ENCODE data around the gene ADGRF5. TPM values are rescaled to one million over a fixed set of nuclear protein-coding genes. Genes with fewer than 3 reads are reported as not detected.
"Not testable (repeated sequence)": the region's sequence is repeated elsewhere in the genome, so short reads cannot be mapped to it uniquely, and the experiment has no call there.

The ADGRF5 gene
- total and polyA plus RNA-seq, 10 donors, result 5.2 to 129 (median 82.3) TPM

DNA sequence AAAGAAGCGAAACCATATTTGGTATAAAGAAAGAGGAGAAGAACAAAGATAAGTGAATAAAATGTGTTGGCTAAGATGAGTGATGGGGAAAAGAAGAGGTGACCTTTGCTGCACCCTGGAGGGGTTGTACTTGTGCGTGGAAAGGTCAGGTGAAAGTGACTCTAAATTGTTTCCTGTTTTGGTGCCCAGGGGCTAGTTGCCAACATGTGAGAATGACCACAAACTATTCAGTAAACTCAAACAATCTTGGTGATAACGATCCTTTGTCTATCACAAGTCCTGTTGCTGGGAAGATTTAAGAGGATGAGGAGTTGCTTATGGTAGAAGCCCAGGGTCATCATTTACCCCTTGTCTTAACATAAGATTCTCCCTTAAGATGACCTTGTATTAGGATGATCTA, 57.9 kb downstream of the ADGRF5 start:
- no peak overlapping the region for H3K27ac ChIP-seq
- TF ChIP-seq POLR2A (IDR thresholded peaks at IDR 0.05) (no peak), POLR2AphosphoS5 (IDR thresholded peaks at IDR 0.05) (no peak)
- TF ChIP-seq, protein P1, sequence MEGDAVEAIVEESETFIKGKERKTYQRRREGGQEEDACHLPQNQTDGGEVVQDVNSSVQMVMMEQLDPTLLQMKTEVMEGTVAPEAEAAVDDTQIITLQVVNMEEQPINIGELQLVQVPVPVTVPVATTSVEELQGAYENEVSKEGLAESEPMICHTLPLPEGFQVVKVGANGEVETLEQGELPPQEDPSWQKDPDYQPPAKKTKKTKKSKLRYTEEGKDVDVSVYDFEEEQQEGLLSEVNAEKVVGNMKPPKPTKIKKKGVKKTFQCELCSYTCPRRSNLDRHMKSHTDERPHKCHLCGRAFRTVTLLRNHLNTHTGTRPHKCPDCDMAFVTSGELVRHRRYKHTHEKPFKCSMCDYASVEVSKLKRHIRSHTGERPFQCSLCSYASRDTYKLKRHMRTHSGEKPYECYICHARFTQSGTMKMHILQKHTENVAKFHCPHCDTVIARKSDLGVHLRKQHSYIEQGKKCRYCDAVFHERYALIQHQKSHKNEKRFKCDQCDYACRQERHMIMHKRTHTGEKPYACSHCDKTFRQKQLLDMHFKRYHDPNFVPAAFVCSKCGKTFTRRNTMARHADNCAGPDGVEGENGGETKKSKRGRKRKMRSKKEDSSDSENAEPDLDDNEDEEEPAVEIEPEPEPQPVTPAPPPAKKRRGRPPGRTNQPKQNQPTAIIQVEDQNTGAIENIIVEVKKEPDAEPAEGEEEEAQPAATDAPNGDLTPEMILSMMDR (IDR thresholded peaks at IDR 0.05 in 8 of 11, conservative IDR thresholded peaks at IDR 0.05 in 3 of 11), result no peak
- 69 to 83% (median 78%) methylated on average over 3 of the region's 3 CpGs for WGBS, 5 donors
- H3K27me3 ChIP-seq (replicated peaks in 1 of 7), result no peaks in the 10 kb centered on the region
- no peaks in the 10 kb centered on the region for H3K9me3 ChIP-seq
- H3K4me3 ChIP-seq, result no peak overlapping the region
- intact Hi-C loops (cut with DNase I; ENCODE audit: low total_unique reads), result no loop called here
- DNase-seq, result no peak
- peaks cover 0 to 80% (median 0%) of the 10 kb centered on the region in 6 donors for H3K36me3 ChIP-seq
- no peaks in the 10 kb centered on the region for H3K4me1 ChIP-seq

DNA sequence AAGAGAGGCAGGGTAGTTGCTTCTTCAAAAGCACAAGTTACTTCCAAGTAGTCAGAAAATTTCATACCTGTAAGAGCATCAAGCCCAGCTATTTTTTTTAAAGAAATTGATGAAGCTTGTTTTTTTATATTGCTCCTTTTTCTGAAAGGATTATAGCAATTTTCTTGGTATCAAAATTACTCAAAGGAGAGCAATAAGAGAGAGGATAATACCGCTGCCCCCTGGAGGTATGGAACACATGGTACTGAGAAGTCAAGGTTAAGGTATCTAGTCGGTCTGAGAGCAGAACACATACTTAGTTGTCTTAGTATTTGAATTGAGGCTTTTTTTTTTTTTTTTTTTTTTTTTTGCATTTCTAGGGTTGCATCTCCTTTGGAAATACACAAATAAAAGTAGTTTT, 59.4 kb downstream of the ADGRF5 start:
- intact Hi-C loops (cut with DNase I; ENCODE audit: low total_unique reads), result no loop called here
- WGBS, 5 donors, result 50 to 78% (median 75%) methylated on average over 2 of the region's 2 CpGs
- Histone ChIP-seq H3K4me1 (no peaks in the 10 kb centered on the region), H3K36me3 (peaks cover 0 to 77% (median 0%) of the 10 kb centered on the region in 6 donors), H3K27me3 (replicated peaks in 1 of 7) (no peaks in the 10 kb centered on the region), H3K9me3 (no peaks in the 10 kb centered on the region), H3K4me3 (no peak overlapping the region), H3K27ac (no peak overlapping the region)
- no peak for DNase-seq
- TF ChIP-seq, protein P1 (IDR thresholded peaks at IDR 0.05 in 8 of 11, conservative IDR thresholded peaks at IDR 0.05 in 3 of 11), result no peak
- no peak for TF ChIP-seq POLR2A (IDR thresholded peaks at IDR 0.05)
- no peak for TF ChIP-seq POLR2AphosphoS5 (IDR thresholded peaks at IDR 0.05)

DNA sequence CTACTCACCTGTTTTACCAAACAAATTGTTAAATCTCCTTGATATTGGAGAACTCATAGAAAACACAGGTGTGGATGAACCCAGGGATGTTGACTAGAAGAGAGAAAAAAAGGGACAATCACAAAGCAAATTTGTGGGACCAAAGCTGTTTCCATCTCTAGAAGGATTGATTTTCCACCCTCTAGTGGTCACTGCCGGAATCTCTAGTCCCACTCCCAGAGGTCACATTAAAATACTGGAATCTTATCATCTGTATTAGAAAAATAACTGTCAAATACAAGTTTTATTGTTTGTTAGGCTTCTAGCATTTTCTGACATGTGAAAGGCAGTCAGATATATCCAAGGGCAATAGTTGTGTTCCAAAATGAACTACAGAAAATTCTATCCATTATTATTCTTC, 65.8 kb downstream of the ADGRF5 start:
- H3K4me3 ChIP-seq; H3K4me1 ChIP-seq; DNase-seq; H3K27me3 ChIP-seq (replicated peaks in 1 of 7); intact Hi-C loops (cut with DNase I; ENCODE audit: low total_unique reads); H3K9me3 ChIP-seq; H3K27ac ChIP-seq: not testable (repeated sequence)
- H3K36me3 ChIP-seq, result peaks cover 0 to 36% (median 0%) of the 10 kb centered on the region in 6 donors
- TF ChIP-seq, protein P1 (IDR thresholded peaks at IDR 0.05 in 8 of 11, conservative IDR thresholded peaks at IDR 0.05 in 3 of 11), result peak in 9 of 11 experiments; percentile 21 to 67 (median 56)
- WGBS, 5 donors, result 41 to 65% (median 51%) methylated on average over 1 of the region's 1 CpG

DNA sequence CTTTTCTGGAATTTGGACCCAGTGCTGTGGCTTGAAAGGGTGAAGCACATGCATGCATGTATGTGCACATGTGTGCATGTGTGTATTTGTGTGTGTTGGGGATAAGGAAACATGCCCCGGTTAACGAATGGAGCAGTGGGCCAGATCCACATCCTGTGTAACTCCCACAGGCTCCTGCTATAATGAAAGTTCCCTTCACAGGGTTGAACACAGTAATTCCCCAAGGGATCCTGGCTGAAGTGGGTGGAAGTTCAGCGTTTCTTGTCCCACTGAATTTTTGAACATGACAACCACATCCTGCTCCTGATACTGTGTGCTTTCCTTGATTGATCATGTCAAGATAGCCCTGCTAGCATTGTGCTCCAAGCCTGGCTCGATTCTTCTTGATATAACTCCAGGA, 70.2 kb downstream of the ADGRF5 start:
- H3K27me3 ChIP-seq (replicated peaks in 1 of 7); intact Hi-C loops (cut with DNase I; ENCODE audit: low total_unique reads); H3K27ac ChIP-seq; DNase-seq; H3K4me3 ChIP-seq; H3K9me3 ChIP-seq: not testable (repeated sequence)
- H3K4me1 ChIP-seq, result peaks cover 3 to 14% (median 9%) of the 10 kb centered on the region in 6 donors
- H3K36me3 ChIP-seq, result peaks cover 0 to 12% (median 0%) of the 10 kb centered on the region in 6 donors
- WGBS, 5 donors, result 24 to 56% (median 36%) methylated on average over 4 of the region's 4 CpGs

DNA sequence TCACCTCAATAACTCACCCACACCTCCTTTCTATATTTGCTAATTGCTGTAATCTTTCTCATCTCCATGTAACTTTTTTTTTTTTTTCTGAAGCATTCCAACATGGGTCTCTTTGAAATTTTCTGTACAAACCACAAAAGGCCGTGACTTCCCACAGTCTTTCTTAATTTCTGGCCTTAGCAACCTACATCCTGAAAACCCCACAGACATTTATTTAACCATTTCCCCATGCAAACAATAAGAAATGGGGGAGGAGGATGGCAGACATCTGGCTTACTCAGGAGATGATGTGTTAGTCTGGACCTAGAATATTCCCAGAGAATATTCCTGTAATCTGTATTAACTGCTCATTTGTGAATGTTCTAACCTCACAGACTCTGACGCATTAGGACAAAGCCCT, 70.9 kb downstream of the ADGRF5 start:
- no peak for DNase-seq
- H3K27ac ChIP-seq, result no peak overlapping the region
- TF ChIP-seq, protein P1 (IDR thresholded peaks at IDR 0.05 in 8 of 11, conservative IDR thresholded peaks at IDR 0.05 in 3 of 11), result no peak
- TF ChIP-seq POLR2A (IDR thresholded peaks at IDR 0.05) (no peak), POLR2AphosphoS5 (IDR thresholded peaks at IDR 0.05) (no peak)
- H3K36me3 ChIP-seq, result peaks cover 0 to 12% (median 0%) of the 10 kb centered on the region in 6 donors
- peaks cover 3 to 14% (median 9%) of the 10 kb centered on the region in 6 donors for H3K4me1 ChIP-seq
- intact Hi-C loops (cut with DNase I; ENCODE audit: low total_unique reads), result no loop called here
- H3K27me3 ChIP-seq (replicated peaks in 1 of 7), result peaks cover 0 to 5% (median 0%) of the 10 kb centered on the region in 7 donors
- H3K4me3 ChIP-seq, result no peak overlapping the region
- 58 to 73% (median 62%) methylated on average over 2 of the region's 2 CpGs for WGBS, 5 donors
- H3K9me3 ChIP-seq, result no peaks in the 10 kb centered on the region
